SK-N-SH (cell line): ENCODE measurements around the gene OR51B6.

Experiments
- FOXJ3 ChIP-seq: sonication (generic); formaldehyde crosslinking; IDR thresholded peaks from 2 replicates; pipeline ENCODE4 v1.5.1; 2020; ENCODE audit warnings: mild to moderate bottlenecking, missing genetic modification reagents
- MXI1 ChIP-seq: IDR thresholded peaks from 2 replicates; pipeline ENCODE4 v1.6.1; 2012; ENCODE audit warnings: mild to moderate bottlenecking, low read depth, low read length, improper control_type of control experiment
- NFIC ChIP-seq: IDR thresholded peaks from 2 replicates; pipeline ENCODE4 v1.4.0; 2012; ENCODE audit warnings: borderline replicate concordance
- POLR2AphosphoS5 ChIP-seq: IDR thresholded peaks from 2 replicates; pipeline ENCODE4 v1.6.1; 2012; ENCODE audit warnings: low read depth, low read length
- RFX5 ChIP-seq: IDR thresholded peaks from 2 replicates; pipeline ENCODE4 v1.6.1; 2012; ENCODE audit warnings: mild to moderate bottlenecking, improper control_type of control experiment, low read length
- SMC3 ChIP-seq: IDR thresholded peaks from 2 replicates; pipeline ENCODE4 v1.6.1; 2012; ENCODE audit warnings: low read depth, low read length, improper control_type of control experiment
- YY1 ChIP-seq: IDR thresholded peaks from 2 replicates; pipeline ENCODE4 v1.4.0; 2012; ENCODE audit warnings: low read depth, mild to moderate bottlenecking
- TF ChIP-seq, protein P1 (sequence below): fragments of 150-350 bp; IDR thresholded peaks from 2 replicates; pipeline ENCODE4 v1.6.1; 2017; ENCODE audit warnings: antibody characterized with exemption, low read length, low read depth, borderline replicate concordance
- TF ChIP-seq, protein P2 (sequence below): fragments of 200-600 bp; sonication (generic); IDR thresholded peaks from 2 replicates; pipeline ENCODE4 v1.6.1; 2017; ENCODE audit warnings: antibody characterized with exemption, mild to moderate bottlenecking, moderate library complexity

DNA sequence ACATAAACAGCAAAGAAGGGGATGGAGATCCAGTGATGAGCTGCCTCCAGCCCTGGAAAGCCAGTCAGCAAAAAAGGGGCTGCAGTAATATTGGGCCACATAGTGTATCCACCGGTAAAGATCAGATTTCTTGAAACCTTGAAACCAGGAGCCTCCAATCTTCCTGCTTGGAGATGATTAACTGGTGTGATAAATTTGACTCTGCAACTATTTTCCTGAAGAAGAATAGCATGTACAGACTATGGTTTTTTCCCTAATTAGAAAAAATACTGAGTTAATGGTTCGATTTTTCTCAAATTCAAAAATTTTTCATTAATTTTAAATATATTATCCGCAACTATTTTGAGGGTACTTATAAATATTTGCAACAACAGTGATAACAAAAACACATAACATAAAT lies 27.1 kb upstream of the OR51B6 start, which contains the start of gene OR51B2:
- TF ChIP-seq RFX5 (no peak), POLR2AphosphoS5 (no peak), YY1 (no peak), MXI1 (no peak), NFIC (no peak), FOXJ3 (CRISPR knock-in tag) (no peak), SMC3 (no peak)
- TF ChIP-seq, protein P1, sequence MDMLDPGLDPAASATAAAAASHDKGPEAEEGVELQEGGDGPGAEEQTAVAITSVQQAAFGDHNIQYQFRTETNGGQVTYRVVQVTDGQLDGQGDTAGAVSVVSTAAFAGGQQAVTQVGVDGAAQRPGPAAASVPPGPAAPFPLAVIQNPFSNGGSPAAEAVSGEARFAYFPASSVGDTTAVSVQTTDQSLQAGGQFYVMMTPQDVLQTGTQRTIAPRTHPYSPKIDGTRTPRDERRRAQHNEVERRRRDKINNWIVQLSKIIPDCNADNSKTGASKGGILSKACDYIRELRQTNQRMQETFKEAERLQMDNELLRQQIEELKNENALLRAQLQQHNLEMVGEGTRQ = no peak
- TF ChIP-seq, protein P2, sequence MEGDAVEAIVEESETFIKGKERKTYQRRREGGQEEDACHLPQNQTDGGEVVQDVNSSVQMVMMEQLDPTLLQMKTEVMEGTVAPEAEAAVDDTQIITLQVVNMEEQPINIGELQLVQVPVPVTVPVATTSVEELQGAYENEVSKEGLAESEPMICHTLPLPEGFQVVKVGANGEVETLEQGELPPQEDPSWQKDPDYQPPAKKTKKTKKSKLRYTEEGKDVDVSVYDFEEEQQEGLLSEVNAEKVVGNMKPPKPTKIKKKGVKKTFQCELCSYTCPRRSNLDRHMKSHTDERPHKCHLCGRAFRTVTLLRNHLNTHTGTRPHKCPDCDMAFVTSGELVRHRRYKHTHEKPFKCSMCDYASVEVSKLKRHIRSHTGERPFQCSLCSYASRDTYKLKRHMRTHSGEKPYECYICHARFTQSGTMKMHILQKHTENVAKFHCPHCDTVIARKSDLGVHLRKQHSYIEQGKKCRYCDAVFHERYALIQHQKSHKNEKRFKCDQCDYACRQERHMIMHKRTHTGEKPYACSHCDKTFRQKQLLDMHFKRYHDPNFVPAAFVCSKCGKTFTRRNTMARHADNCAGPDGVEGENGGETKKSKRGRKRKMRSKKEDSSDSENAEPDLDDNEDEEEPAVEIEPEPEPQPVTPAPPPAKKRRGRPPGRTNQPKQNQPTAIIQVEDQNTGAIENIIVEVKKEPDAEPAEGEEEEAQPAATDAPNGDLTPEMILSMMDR = no peak
